GM18505 (cell line): ENCODE data around the gene MMP1.

Source experiments
- ATAC-seq: cut with Tn5 transposase; IDR thresholded peaks from one replicate; pipeline ENCODE4 v1.9.1; 2021; ENCODE audit not compliant: unreplicated experiment
- POLR2A ChIP-seq: IDR thresholded peaks from 4 replicates; pipeline ENCODE4 v1.6.1; 2011; ENCODE audit warnings: borderline replicate concordance; ENCODE audit not compliant: insufficient read depth, insufficient read length; ENCODE audit errors: extremely low read depth

The MMP1 gene

DNA sequence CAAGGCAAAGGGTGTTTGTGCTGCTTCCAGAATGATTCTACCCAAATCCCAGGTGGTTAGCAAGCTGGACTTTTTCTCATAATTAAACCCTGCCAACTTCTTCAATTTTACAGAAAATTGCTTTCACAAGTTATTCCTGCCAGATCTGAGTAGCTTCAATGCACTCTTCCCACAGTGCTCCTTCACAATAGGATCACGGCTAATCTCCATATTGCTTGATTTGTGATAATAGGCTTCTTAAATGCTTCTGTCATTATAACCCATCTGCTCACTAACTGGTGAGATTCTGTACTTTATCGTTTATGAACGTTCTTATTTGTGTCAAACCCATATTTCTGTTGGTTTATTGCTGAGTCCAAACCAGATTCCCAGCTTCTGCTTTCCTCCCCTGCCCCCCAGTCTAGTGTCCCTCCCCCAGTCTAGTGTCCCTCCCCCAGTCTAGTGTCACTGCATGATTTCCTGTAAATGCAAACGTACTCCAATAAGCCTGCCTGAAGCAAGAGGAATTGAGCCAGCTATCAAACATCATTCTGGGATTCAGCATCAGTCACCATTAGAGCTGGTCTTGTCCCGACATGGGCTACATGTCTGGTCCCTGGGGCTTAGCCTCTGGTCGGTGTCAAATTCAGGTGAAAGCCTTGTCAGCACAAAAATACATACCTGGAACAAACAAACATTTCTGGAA is 31.5 kb upstream of the MMP1 start:
- TF ChIP-seq POLR2A, result no peak
- ATAC-seq, result no peak

GRCh38 chr11:102824556-102824955 is 26.6 kb upstream of the MMP1 start:
- ATAC-seq, result no peak
- no peak for TF ChIP-seq POLR2A

GRCh38 chr11:102819491-102819890 is 21.5 kb upstream of the MMP1 start:
- TF ChIP-seq POLR2A, result no peak
- ATAC-seq, result no peak

- no peak for ATAC-seq
Observed at GRCh38 chr11:102813484-102813883, 15.5 kb upstream of the MMP1 start.

GRCh38 chr11:102812188-102812587 is 14.2 kb upstream of the MMP1 start:
- TF ChIP-seq POLR2A, result no peak
- no peak for ATAC-seq

More at GRCh38 chr11:102813484-102813883, 15.5 kb upstream of the MMP1 start:
- TF ChIP-seq POLR2A, result no peak

DNA sequence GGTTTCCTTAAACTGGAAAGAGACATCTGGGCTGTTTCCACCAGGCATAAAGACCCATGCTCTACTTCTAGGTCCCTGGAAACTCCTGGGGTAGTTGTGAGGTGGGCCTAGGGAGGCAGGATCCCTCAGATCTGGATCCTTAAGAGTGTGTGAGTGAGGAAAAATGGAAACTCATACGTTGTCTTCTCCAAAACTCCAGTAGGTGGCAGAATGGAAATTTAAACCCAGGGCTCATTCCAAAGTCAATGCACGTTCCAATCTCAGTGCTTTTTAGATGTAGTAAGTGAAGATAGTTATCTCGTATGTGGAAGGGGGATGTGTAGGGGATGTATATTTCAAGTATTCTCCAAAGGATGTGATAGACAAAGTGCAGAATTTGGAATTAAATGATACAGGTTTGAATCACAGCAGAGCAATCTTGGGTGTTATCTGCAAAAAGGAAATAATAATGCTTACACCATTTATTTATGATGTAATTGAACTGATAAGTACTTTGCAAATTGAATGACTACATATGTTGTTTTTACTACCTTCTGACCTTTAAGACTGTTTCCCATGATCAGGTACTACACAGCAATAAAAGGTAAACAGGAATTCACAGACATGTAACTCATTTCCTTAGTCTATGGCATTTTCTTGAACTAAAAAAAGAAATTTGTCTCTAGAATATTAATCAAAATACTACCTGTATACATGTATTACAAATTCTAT is 13.1 kb upstream of the MMP1 start:
- no peak for TF ChIP-seq POLR2A
- ATAC-seq, result no peak

- no peak for ATAC-seq
- TF ChIP-seq POLR2A, result no peak
Observed at GRCh38 chr11:102809971-102810370, 12.0 kb upstream of the MMP1 start.

- no peak for ATAC-seq
- TF ChIP-seq POLR2A, result no peak
Observed at GRCh38 chr11:102807921-102808320, 10.0 kb upstream of the MMP1 start.

GRCh38 chr11:102806296-102806695 is 8.3 kb upstream of the MMP1 start:
- TF ChIP-seq POLR2A, result no peak
- ATAC-seq, result no peak

DNA sequence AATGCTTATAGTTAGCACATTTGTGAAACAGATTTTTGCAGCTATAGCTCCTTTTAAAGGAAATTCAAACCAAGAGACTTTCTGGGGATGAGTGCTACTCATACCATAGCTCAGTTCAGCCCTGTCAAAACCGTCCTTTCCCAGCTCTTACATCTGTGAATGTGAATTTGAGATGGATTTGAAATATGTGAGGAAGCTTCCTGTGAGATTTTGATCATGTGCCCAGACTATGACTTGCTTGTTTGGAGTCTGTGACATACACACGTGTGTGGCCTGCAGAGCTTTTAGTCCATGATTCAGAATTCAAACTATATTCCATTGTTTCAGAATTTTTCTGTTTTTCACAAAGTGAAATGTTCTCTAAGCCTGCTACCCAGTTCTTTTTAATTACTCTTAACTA is 4.4 kb upstream of the MMP1 start:
- no peak for TF ChIP-seq POLR2A
- ATAC-seq, result no peak

- ATAC-seq, result no peak
- TF ChIP-seq POLR2A, result no peak
Observed at GRCh38 chr11:102800767-102801166, 2.8 kb upstream of the MMP1 start.

DNA sequence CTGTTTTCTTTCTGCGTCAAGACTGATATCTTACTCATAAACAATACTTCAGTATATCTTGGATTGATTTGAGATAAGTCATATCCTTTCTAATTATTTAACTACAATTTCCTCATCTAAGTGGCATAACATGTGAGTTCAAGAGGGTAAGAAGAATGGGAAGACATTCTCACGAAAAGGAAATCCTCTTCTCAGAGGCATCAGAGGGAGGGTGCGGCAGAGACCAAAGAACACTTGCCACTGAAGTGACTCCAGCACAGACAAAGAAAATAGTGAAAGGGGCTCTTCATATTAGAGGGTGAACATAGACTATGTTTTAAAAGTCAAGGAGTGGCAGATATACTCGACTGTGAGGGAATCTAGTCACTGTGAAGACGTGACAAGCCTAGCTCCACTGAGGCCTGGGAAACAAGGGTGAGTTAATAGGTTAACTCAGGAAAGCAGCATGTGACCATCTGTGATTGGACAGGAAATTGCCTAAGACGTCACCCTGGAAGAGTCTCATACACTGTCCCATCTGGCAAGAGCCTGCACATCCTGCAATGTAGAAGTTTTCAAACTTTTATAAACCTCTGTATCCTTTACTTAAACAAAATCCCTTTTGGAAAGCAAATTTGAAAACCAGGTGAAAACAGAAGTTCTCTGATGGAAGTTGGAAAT is 1.9 kb upstream of the MMP1 start:
- TF ChIP-seq POLR2A, result no peak
- ATAC-seq, result no peak

GRCh38 chr11:102794382-102794781 is 3.6 kb downstream of the MMP1 start:
- peak; percentile 95 for ATAC-seq
- TF ChIP-seq POLR2A, result no peak

GRCh38 chr11:102793677-102794290 is 4.2 kb downstream of the MMP1 start:
- TF ChIP-seq POLR2A, result no peak
- ATAC-seq, result no peak

DNA sequence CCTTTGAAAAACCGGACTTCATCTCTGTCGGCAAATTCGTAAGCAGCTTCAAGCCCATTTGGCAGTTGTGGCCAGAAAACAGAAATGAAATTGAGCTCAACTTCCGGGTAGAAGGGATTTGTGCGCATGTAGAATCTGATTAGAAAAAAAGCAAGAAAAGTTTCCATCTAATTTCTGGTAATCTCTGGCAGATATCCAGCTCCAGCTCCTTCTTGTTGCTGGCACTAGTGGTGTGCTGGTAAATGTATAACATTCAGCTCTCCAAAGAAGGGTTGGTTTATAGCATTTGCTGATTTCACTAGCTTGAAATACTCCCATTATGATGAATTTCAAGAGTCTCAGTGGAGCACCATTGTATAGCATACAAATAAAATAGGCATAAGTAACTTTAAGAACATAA is 5.4 kb downstream of the MMP1 start:
- ATAC-seq, result no peak
- no peak for TF ChIP-seq POLR2A
